ENCODE measurements around the gene CYTH1. TPM values are rescaled to one million over a fixed set of nuclear protein-coding genes. Genes with fewer than 3 reads are reported as not detected.

Gene CYTH1
- total RNA-seq, 6 experiments from 2014 or later: 7.7 to 15.3 (median 10.9) TPM

- Mint-ChIP-seq H3K36me3 (ENCODE audit: low read depth) (no peaks in the 10 kb centered on the region), H3K9me3 (no peaks in the 10 kb centered on the region), H3K27ac (no peak overlapping the region), H3K4me1 (ENCODE audit: low read depth) (peaks cover 23% of the 10 kb centered on the region), H3K27me3 (ENCODE audit: insufficient read depth) (peaks cover 2% of the 10 kb centered on the region; the same call in 1 of the 2 replicates), H3K4me3 (no peak overlapping the region)
- TF ChIP-seq, protein P1, sequence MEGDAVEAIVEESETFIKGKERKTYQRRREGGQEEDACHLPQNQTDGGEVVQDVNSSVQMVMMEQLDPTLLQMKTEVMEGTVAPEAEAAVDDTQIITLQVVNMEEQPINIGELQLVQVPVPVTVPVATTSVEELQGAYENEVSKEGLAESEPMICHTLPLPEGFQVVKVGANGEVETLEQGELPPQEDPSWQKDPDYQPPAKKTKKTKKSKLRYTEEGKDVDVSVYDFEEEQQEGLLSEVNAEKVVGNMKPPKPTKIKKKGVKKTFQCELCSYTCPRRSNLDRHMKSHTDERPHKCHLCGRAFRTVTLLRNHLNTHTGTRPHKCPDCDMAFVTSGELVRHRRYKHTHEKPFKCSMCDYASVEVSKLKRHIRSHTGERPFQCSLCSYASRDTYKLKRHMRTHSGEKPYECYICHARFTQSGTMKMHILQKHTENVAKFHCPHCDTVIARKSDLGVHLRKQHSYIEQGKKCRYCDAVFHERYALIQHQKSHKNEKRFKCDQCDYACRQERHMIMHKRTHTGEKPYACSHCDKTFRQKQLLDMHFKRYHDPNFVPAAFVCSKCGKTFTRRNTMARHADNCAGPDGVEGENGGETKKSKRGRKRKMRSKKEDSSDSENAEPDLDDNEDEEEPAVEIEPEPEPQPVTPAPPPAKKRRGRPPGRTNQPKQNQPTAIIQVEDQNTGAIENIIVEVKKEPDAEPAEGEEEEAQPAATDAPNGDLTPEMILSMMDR (IDR thresholded peaks at IDR 0.05): no peak
- no peak for DNase-seq
Measured at GRCh38 chr17:78732354-78732753, 49.7 kb downstream of the CYTH1 start.

DNA sequence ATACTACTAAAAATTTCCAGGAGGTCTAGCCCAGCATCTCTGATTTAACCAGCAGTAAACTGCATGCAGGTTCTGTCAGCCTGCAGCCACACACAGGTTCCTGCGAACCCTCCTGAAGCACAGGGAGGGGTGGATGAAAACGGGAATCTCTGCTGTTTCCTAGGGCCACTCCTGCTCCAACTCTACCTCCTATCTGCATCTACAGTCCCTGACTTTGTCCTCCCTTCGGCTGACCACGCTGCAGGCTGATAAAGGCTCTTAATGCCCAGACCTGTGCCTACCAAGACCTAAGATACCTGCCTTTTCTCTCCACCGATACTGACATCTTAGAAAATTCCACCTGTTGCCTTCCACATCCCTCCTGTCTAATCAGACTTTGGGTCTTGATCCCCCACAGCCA, 50.2 kb downstream of the CYTH1 start:
- Mint-ChIP-seq H3K36me3 (ENCODE audit: low read depth) (no peaks in the 10 kb centered on the region), H3K27me3 (ENCODE audit: insufficient read depth) (peaks cover 2% of the 10 kb centered on the region; the same call in 1 of the 2 replicates), H3K4me1 (ENCODE audit: low read depth) (peaks cover 18% of the 10 kb centered on the region), H3K27ac (no peak overlapping the region), H3K4me3 (no peak overlapping the region), H3K9me3 (no peaks in the 10 kb centered on the region)
- TF ChIP-seq, protein P1 (IDR thresholded peaks at IDR 0.05): no peak
- no peak for DNase-seq

DNA sequence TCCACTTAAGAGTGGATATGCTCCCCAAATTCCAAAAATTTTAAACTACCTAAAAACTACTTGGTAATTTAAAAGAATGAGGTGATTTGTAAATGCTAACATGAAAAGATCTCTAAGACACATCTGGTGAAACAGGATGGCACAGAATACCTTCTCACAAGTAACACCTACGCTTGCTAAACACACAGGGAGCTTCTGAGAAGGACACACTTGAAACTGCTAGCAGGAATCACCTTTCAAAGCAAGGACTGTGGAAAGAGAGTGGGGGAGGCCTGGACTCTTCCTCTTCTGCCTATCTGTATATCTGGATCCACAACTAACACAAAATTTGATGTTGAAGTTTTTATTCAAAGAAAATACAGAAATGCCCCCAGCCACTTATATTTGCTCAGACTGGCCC, 52.4 kb downstream of the CYTH1 start:
- TF ChIP-seq, protein P1 (IDR thresholded peaks at IDR 0.05): no peak
- H3K27me3 Mint-ChIP-seq (ENCODE audit: insufficient read depth): peaks cover 4% of the 10 kb centered on the region
- peaks cover 6% of the 10 kb centered on the region for H3K4me1 Mint-ChIP-seq (ENCODE audit: low read depth)
- no peak overlapping the region for H3K4me3 Mint-ChIP-seq
- no peaks in the 10 kb centered on the region for H3K36me3 Mint-ChIP-seq (ENCODE audit: low read depth)
- no peaks in the 10 kb centered on the region for H3K9me3 Mint-ChIP-seq
- no peak for DNase-seq
- H3K27ac Mint-ChIP-seq: no peak overlapping the region

GRCh38 chr17:78728495-78728894, 53.6 kb downstream of the CYTH1 start:
- H3K4me1 Mint-ChIP-seq (ENCODE audit: low read depth): peaks cover 18% of the 10 kb centered on the region

DNA sequence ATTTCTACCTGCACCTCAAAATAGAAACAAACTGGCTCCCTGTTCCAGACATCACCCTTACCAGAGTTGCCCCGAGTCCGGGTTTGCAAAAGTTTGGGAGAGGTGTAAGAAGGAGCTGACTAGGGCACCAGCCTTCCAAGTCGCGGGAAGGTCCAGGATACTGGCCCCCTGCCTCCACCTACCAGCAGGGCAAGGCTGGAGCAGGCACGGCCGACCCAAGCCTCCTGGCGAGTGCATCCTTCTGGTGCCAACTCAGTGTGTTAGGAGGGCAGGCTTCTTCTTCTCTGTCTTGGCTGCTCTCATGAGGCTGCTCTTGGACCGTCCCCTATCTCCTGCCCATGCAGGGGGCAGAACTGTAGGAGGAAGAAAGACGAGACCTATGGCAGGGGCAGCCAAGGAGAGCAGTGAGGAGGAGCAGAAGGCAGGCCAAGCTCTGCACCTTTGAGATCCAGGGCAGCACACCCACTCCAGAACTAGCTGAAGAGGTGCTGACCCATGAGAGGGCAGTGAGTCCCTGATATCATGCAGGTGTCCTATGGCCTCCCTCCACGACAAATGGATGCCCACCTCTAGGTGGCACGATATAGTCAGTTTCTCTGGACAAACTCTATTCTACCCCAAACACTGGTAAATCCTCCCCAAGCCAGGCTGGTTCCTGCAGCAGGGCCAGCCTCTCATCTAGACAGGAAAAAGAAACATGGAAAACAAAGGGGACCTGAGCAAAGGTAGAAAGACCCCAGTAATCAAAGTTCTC, 54.4 kb downstream of the CYTH1 start:
- no peak overlapping the region for H3K27ac Mint-ChIP-seq
- no peak for DNase-seq

More at GRCh38 chr17:78728495-78728894, 53.6 kb downstream of the CYTH1 start:
- H3K4me3 Mint-ChIP-seq: no peak overlapping the region
- no peak for DNase-seq
- no peak overlapping the region for H3K27ac Mint-ChIP-seq
- H3K27me3 Mint-ChIP-seq (ENCODE audit: insufficient read depth): peaks cover 4% of the 10 kb centered on the region
- TF ChIP-seq, protein P1 (IDR thresholded peaks at IDR 0.05): no peak
- H3K9me3 Mint-ChIP-seq: no peaks in the 10 kb centered on the region
- H3K36me3 Mint-ChIP-seq (ENCODE audit: low read depth): no peaks in the 10 kb centered on the region

More for the DNA sequence above, 54.4 kb downstream of the CYTH1 start:
- H3K9me3 Mint-ChIP-seq: no peaks in the 10 kb centered on the region
- TF ChIP-seq, protein P1 (IDR thresholded peaks at IDR 0.05): no peak
- H3K27me3 Mint-ChIP-seq (ENCODE audit: insufficient read depth): peaks cover 4% of the 10 kb centered on the region
- no peaks in the 10 kb centered on the region for H3K36me3 Mint-ChIP-seq (ENCODE audit: low read depth)
- peaks cover 26% of the 10 kb centered on the region for H3K4me1 Mint-ChIP-seq (ENCODE audit: low read depth)
- H3K4me3 Mint-ChIP-seq: no peak overlapping the region
